Hepatocyte (in vitro differentiated cells): ENCODE measurements around the gene FZR1.

Experiments used
- EZH2 ChIP-seq: fragments of 200-600 bp; sonication (generic); IDR thresholded peaks from 2 replicates; pipeline ENCODE4 v1.6.1; 2016; ENCODE audit warnings: antibody characterized with exemption, mild to moderate bottlenecking, borderline replicate concordance
- EZH2phosphoT487 ChIP-seq: fragments of 200-600 bp; sonication (generic); IDR thresholded peaks from one replicate; pipeline ENCODE4 v1.6.1; 2018; ENCODE audit warnings: antibody characterized with exemption, mild to moderate bottlenecking, low read depth, moderate library complexity; ENCODE audit not compliant: unreplicated experiment, severe bottlenecking
- TF ChIP-seq, protein P1 (sequence below): fragments of 200-600 bp; sonication (generic); IDR thresholded peaks from 2 replicates; pipeline ENCODE4 v1.5.1; 2016; ENCODE audit warnings: antibody characterized with exemption, mild to moderate bottlenecking; ENCODE audit not compliant: poor library complexity

- TF ChIP-seq, protein P1, sequence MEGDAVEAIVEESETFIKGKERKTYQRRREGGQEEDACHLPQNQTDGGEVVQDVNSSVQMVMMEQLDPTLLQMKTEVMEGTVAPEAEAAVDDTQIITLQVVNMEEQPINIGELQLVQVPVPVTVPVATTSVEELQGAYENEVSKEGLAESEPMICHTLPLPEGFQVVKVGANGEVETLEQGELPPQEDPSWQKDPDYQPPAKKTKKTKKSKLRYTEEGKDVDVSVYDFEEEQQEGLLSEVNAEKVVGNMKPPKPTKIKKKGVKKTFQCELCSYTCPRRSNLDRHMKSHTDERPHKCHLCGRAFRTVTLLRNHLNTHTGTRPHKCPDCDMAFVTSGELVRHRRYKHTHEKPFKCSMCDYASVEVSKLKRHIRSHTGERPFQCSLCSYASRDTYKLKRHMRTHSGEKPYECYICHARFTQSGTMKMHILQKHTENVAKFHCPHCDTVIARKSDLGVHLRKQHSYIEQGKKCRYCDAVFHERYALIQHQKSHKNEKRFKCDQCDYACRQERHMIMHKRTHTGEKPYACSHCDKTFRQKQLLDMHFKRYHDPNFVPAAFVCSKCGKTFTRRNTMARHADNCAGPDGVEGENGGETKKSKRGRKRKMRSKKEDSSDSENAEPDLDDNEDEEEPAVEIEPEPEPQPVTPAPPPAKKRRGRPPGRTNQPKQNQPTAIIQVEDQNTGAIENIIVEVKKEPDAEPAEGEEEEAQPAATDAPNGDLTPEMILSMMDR = no peak
- TF ChIP-seq EZH2 (no peak), EZH2phosphoT487 (no peak)
These were observed 24.3 kb downstream of the FZR1 start for GRCh38 chr19:3530389-3530788.
